Bronchial epithelial cell (primary cell): ENCODE measurements around the gene SLC35G1. TPM values are rescaled to one million over a fixed set of nuclear protein-coding genes. Genes with fewer than 3 reads are reported as not detected.

ENCODE experiments used
- DNase-seq: peaks from one replicate; pipeline ENCODE4 v3.0.0-alpha.2; 2010; ENCODE audit warnings: low read depth
- FAIRE-seq: peaks from 2 replicates; lab custom pipeline; 2011; peaks lifted over from hg19 to GRCh38; lab: Jason Lieb, UNC
- H3K27me3 ChIP-seq: 2 replicates; pipeline ENCODE4 v1.5.1; 2011; ENCODE audit warnings: low read length; ENCODE audit not compliant: control insufficient read depth, insufficient read depth
- H3K36me3 ChIP-seq: 2 replicates; pipeline ENCODE4 v1.5.1; 2011; ENCODE audit warnings: low read length; ENCODE audit not compliant: control insufficient read depth, insufficient read depth
- H3K4me3 ChIP-seq: 2 replicates; pipeline ENCODE4 v1.5.1; 2011; ENCODE audit warnings: mild to moderate bottlenecking, low read depth, low read length, control low read depth
- total RNA-seq: library from RNA; depleted of rRNA; stranded (reverse); fragments of >200 nt; gene quantifications from 2 replicates; pipeline ENCODE4 v1.2.1, GENCODE V29; 2014
- TF ChIP-seq, protein P1 (sequence below): IDR thresholded peaks from 2 replicates; pipeline ENCODE4 v1.5.1; 2011; ENCODE audit warnings: mild to moderate bottlenecking, moderate library complexity, low read length, control low read depth, inconsistent platforms; ENCODE audit not compliant: insufficient read depth, severe bottlenecking

SLC35G1 gene
- total RNA-seq, 1 donor from 2014 or later = 2.1 TPM

DNA sequence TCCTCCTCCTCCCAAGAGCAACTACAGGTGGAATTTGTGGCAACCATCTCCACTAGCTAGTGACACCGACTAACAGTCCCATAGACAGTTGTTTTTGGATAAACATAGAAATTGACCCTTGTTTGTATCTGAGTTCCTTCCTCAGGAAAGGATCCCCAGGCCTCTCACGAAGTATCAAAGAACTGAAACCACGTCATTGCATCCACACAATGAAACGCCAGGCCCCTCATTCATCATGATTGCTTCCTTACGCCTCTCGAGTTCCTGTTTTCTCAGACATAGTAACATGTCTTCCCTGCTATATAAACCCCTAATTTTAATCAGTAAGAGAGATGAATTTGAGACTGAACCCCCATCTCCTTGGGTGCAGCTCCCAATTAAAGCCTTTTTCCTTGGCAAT, 18.1 kb downstream of the SLC35G1 start:
- FAIRE-seq = peak; percentile 52
- TF ChIP-seq, protein P1, sequence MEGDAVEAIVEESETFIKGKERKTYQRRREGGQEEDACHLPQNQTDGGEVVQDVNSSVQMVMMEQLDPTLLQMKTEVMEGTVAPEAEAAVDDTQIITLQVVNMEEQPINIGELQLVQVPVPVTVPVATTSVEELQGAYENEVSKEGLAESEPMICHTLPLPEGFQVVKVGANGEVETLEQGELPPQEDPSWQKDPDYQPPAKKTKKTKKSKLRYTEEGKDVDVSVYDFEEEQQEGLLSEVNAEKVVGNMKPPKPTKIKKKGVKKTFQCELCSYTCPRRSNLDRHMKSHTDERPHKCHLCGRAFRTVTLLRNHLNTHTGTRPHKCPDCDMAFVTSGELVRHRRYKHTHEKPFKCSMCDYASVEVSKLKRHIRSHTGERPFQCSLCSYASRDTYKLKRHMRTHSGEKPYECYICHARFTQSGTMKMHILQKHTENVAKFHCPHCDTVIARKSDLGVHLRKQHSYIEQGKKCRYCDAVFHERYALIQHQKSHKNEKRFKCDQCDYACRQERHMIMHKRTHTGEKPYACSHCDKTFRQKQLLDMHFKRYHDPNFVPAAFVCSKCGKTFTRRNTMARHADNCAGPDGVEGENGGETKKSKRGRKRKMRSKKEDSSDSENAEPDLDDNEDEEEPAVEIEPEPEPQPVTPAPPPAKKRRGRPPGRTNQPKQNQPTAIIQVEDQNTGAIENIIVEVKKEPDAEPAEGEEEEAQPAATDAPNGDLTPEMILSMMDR = no peak
- Histone ChIP-seq H3K27me3 (no peaks in the 10 kb centered on the region), H3K4me3 (no peak overlapping the region), H3K36me3 (no peaks in the 10 kb centered on the region)
- DNase-seq = no peak

- Histone ChIP-seq H3K36me3 (no peaks in the 10 kb centered on the region), H3K4me3 (no peak overlapping the region), H3K27me3 (no peaks in the 10 kb centered on the region)
- no peak for FAIRE-seq
- no peak for DNase-seq
- TF ChIP-seq, protein P1 = no peak
These were observed 18.7 kb downstream of the SLC35G1 start for GRCh38 chr10:93912444-93912843.

- DNase-seq (no peak), FAIRE-seq (no peak)
- TF ChIP-seq, protein P1 = no peak
- Histone ChIP-seq H3K4me3 (no peak overlapping the region), H3K27me3 (no peaks in the 10 kb centered on the region), H3K36me3 (no peaks in the 10 kb centered on the region)
These were observed 19.9 kb downstream of the SLC35G1 start for GRCh38 chr10:93913706-93914105.

DNA sequence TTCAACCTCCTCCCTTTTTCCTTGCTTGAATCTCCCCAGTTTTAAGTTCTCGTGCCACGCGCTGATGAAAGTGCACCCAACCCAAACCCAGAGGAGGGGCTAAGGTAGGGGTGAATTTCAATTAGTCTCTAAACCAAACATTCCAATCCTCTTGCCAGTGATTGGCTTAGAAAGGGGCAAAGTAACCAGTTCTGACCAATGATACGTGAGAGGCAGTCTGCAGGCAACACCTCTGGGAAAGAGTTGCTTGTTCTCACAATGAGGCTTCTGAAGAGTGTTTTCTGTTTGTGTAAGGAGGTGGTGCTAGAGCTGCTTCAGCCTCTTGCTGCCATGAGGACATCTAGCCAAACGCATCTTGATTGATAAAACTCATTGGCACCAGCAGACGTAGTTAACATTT, 21.8 kb downstream of the SLC35G1 start:
- no peaks in the 10 kb centered on the region for H3K27me3 ChIP-seq
- no peaks in the 10 kb centered on the region for H3K36me3 ChIP-seq
- no peak overlapping the region for H3K4me3 ChIP-seq
- no peak for FAIRE-seq
- TF ChIP-seq, protein P1 = no peak
- DNase-seq = no peak

- FAIRE-seq = no peak
- TF ChIP-seq, protein P1 = peak; percentile 51
- Histone ChIP-seq H3K27me3 (no peaks in the 10 kb centered on the region), H3K36me3 (no peaks in the 10 kb centered on the region), H3K4me3 (peak overlapping the region; percentile 2)
- peak; percentile 64 for DNase-seq
These were observed 22.7 kb downstream of the SLC35G1 start for GRCh38 chr10:93916257-93917063.

- Histone ChIP-seq H3K27me3 (no peaks in the 10 kb centered on the region), H3K36me3 (no peaks in the 10 kb centered on the region), H3K4me3 (peak overlapping the region; percentile 2)
- TF ChIP-seq, protein P1 = no peak
- DNase-seq = no peak
- no peak for FAIRE-seq
These were observed 23.2 kb downstream of the SLC35G1 start for GRCh38 chr10:93917064-93917391.
